Measurements from ENCODE around the gene EFCAB6. TPM values are rescaled to one million over a fixed set of nuclear protein-coding genes. Genes with fewer than 3 reads are reported as not detected.

The EFCAB6 gene
- total RNA-seq, 2 donors from 2014 or later: 3.3 to 10.5 TPM

DNA sequence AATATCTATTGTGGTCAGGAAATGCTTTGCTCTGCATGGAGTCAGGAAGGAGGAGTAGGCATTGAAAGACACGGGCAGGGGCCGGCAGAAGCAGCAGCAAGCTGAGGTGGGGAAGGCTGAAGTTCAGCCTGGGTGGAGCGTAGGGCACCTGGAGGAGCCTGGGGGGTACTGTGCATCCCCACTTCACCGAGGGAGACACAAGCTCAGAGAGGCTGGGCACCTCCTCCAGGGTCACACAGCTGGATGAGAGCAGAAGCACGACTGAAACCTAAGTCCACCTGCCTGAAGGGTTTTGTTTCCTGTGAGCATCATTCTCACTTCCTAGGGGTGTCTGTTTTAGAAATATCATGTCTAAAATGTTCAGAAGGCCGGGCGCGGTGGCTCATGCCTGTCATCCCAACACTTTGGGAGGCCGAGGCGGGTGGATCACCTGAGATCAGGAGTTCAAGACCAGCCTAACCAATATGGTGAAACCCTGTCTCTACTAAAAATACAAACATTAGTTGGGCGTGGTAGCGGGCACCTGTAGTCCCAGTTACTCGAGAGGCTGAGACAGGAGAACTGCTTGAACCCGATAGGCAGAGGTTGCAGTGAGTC, 262.0 kb downstream of the EFCAB6 start:
- no peaks in the 10 kb centered on the region for H3K4me1 ChIP-seq (replicated peaks)
- intact Hi-C loops (cut with DNase I): no loop called here
- H3K4me3 ChIP-seq: no peak overlapping the region
- TF ChIP-seq, protein P1, sequence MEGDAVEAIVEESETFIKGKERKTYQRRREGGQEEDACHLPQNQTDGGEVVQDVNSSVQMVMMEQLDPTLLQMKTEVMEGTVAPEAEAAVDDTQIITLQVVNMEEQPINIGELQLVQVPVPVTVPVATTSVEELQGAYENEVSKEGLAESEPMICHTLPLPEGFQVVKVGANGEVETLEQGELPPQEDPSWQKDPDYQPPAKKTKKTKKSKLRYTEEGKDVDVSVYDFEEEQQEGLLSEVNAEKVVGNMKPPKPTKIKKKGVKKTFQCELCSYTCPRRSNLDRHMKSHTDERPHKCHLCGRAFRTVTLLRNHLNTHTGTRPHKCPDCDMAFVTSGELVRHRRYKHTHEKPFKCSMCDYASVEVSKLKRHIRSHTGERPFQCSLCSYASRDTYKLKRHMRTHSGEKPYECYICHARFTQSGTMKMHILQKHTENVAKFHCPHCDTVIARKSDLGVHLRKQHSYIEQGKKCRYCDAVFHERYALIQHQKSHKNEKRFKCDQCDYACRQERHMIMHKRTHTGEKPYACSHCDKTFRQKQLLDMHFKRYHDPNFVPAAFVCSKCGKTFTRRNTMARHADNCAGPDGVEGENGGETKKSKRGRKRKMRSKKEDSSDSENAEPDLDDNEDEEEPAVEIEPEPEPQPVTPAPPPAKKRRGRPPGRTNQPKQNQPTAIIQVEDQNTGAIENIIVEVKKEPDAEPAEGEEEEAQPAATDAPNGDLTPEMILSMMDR (IDR thresholded peaks at IDR 0.05): no peak
- TF ChIP-seq POLR2A (IDR thresholded peaks at IDR 0.05): no peak
- TF ChIP-seq POLR2AphosphoS5 (IDR thresholded peaks at IDR 0.05): no peak
- H3K27ac ChIP-seq: no peak overlapping the region
- H3K9me3 ChIP-seq: no peaks in the 10 kb centered on the region
- DNase-seq (ENCODE audit: low spot score): no peak
- no peaks in the 10 kb centered on the region for H3K36me3 ChIP-seq
- WGBS: 78% methylated on average over 14 of the region's 14 CpGs
- H3K27me3 ChIP-seq (replicated peaks; ENCODE audit: insufficient read depth): no peaks in the 10 kb centered on the region

DNA sequence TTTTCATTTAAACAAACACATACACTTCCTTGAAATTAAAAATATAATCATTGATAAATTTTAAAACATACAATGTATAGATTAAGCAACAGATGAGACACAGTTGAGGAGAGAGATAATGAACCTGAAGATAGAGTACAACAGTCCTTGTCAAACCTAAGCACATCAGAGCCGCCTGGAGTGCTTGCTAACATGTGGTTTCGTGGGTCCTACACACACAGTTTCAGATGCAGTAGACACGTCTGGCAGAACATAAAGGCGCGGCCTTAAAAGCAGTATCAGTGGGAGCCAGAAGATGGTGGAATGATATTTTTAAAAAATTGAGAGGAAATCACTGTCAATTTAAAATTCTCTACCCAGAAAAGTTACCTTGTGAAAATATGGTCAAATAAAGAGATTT, 265.9 kb downstream of the EFCAB6 start:
- Histone ChIP-seq H3K4me1 (replicated peaks) (no peaks in the 10 kb centered on the region), H3K4me3 (no peak overlapping the region), H3K36me3 (no peaks in the 10 kb centered on the region), H3K27ac (no peak overlapping the region), H3K9me3 (no peaks in the 10 kb centered on the region), H3K27me3 (replicated peaks; ENCODE audit: insufficient read depth) (no peaks in the 10 kb centered on the region)
- no peak for DNase-seq (ENCODE audit: low spot score)
- intact Hi-C loops (cut with DNase I): no loop called here
- WGBS: 90% methylated on average over 5 of the region's 5 CpGs
- TF ChIP-seq, protein P1 (IDR thresholded peaks at IDR 0.05): no peak
- TF ChIP-seq POLR2AphosphoS5 (IDR thresholded peaks at IDR 0.05) (no peak), POLR2A (IDR thresholded peaks at IDR 0.05) (no peak)

DNA sequence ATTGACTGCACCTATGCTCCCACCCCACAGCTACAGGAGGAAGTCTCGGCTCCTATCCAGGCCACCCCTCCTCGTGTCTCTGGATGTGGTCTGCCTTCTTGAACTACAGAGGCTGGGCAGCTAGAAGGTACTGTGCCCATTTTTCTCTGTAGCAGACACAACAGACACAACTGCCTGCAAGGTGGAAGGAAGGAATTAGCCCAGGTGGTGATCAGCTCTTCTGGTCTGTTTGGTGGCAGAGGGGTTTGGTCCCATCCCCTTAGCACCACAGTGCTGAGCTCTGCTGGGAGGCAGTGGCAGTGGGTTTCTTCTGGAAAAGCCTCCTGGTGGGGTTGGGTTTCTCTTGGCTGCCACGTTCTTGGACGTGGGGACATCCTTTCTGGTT, 267.8 kb downstream of the EFCAB6 start:
- no peaks in the 10 kb centered on the region for H3K4me1 ChIP-seq (replicated peaks)
- no peaks in the 10 kb centered on the region for H3K36me3 ChIP-seq
- no peaks in the 10 kb centered on the region for H3K9me3 ChIP-seq
- WGBS: 82% methylated on average over 4 of the region's 4 CpGs
- TF ChIP-seq POLR2A (IDR thresholded peaks at IDR 0.05) (no peak), POLR2AphosphoS5 (IDR thresholded peaks at IDR 0.05) (no peak)
- TF ChIP-seq, protein P1 (IDR thresholded peaks at IDR 0.05): no peak
- intact Hi-C loops (cut with DNase I): no loop called here
- DNase-seq (ENCODE audit: low spot score): no peak
- no peak overlapping the region for H3K27ac ChIP-seq
- no peak overlapping the region for H3K4me3 ChIP-seq
- H3K27me3 ChIP-seq (replicated peaks; ENCODE audit: insufficient read depth): no peaks in the 10 kb centered on the region

DNA sequence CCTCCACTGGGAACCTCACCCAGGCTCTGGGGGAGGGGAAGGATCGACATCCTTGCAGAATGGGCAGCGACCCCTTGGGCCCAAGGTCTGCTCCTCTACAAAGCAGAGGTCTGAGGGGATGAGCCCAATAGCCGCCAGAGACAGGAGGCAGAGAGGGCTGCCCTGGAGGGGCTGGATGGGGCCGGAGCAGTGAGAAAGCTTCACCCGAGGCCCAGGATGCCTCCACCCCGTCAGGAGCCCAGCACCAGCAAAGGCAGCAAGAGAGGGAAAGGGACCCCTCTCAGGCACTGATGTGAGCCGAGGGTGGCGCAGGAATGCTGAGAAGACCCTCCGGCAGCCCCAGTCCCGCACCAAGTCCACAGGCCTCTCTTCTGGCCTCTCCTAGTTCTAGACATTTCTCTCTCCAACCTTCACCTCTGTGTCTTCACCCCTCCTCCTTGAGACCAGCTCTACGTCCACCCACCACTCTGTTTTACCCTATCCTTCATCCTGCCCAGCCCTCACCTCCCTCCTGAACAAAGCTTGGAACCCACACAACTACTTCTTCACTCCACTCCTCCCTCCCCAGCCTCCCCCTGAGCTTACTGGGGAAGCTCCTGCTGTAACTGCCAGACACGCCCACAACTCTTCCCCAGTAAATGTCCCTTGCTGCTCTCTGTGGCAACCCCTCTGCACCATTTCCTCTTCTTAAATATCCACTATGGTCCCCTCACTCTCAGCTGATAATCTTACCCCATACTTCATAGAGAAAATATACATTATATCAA, 268.4 kb downstream of the EFCAB6 start:
- Histone ChIP-seq H3K4me3 (no peak overlapping the region), H3K36me3 (no peaks in the 10 kb centered on the region), H3K4me1 (replicated peaks) (no peaks in the 10 kb centered on the region), H3K27ac (no peak overlapping the region), H3K27me3 (replicated peaks; ENCODE audit: insufficient read depth) (no peaks in the 10 kb centered on the region), H3K9me3 (no peaks in the 10 kb centered on the region)
- TF ChIP-seq POLR2AphosphoS5 (IDR thresholded peaks at IDR 0.05) (no peak), POLR2A (IDR thresholded peaks at IDR 0.05) (no peak)
- TF ChIP-seq, protein P1 (IDR thresholded peaks at IDR 0.05): no peak
- no peak for DNase-seq (ENCODE audit: low spot score)
- 83% methylated on average over 11 of the region's 12 CpGs for WGBS
- intact Hi-C loops (cut with DNase I): no loop called here
